Fibroblast of skin of left biceps (primary cell): ENCODE results near the gene EPHX1.

Source experiments
- DNase-seq, 2 experiments: peaks; one replicate each; pipeline ENCODE4 v3.0.0-alpha.2; 2013; ENCODE audit warnings: low read depth in 2 of 2

The EPHX1 gene

GRCh38 chr1:225861834-225862580 lies 52.1 kb downstream of the EPHX1 start:
- no peak for DNase-seq

GRCh38 chr1:225862581-225862950 lies 52.6 kb downstream of the EPHX1 start:
- DNase-seq, result no peak

- DNase-seq, result no peak
These were observed 53.2 kb downstream of the EPHX1 start for GRCh38 chr1:225863167-225863566.

GRCh38 chr1:225865514-225865913 lies 55.6 kb downstream of the EPHX1 start:
- DNase-seq, result no peak

- DNase-seq, result no peak
These were observed 56.3 kb downstream of the EPHX1 start for GRCh38 chr1:225866061-225866837.

- no peak for DNase-seq
These were observed 57.1 kb downstream of the EPHX1 start for GRCh38 chr1:225866981-225867380.

GRCh38 chr1:225868631-225869330 lies 58.9 kb downstream of the EPHX1 start:
- no peak for DNase-seq

- no peak for DNase-seq
These were observed 61.0 kb downstream of the EPHX1 start for GRCh38 chr1:225870911-225871310.

- no peak for DNase-seq
These were observed 61.6 kb downstream of the EPHX1 start for GRCh38 chr1:225871359-225872074.

GRCh38 chr1:225872075-225872430 lies 62.1 kb downstream of the EPHX1 start:
- DNase-seq, result no peak

- DNase-seq, result no peak
These were observed 63.4 kb downstream of the EPHX1 start for GRCh38 chr1:225873281-225873850.

- no peak for DNase-seq
These were observed 64.5 kb downstream of the EPHX1 start for GRCh38 chr1:225874431-225874830.

GRCh38 chr1:225875044-225875815 lies 65.3 kb downstream of the EPHX1 start:
- no peak for DNase-seq

- no peak for DNase-seq
These were observed 67.1 kb downstream of the EPHX1 start for GRCh38 chr1:225876900-225877510.

GRCh38 chr1:225877580-225877979 lies 67.7 kb downstream of the EPHX1 start:
- no peak for DNase-seq

- DNase-seq, result no peak
These were observed 68.4 kb downstream of the EPHX1 start for GRCh38 chr1:225878282-225878681.

GRCh38 chr1:225879521-225880221 lies 69.7 kb downstream of the EPHX1 start:
- DNase-seq, result no peak

- no peak for DNase-seq
These were observed 70.3 kb downstream of the EPHX1 start for GRCh38 chr1:225880222-225880588.

GRCh38 chr1:225880636-225881035 lies 70.7 kb downstream of the EPHX1 start:
- no peak for DNase-seq
